HepG2 (cell line): ENCODE measurements around the gene TROAP. TPM values are rescaled to one million over a fixed set of nuclear protein-coding genes. Genes with fewer than 3 reads are reported as not detected.

ENCODE experiments used
- BRCA1 ChIP-seq: sonication (generic); formaldehyde crosslinking; IDR thresholded peaks from 2 replicates; pipeline ENCODE4 v1.4.0; 2020; ENCODE audit warnings: missing genetic modification reagents
- DMTF1 ChIP-seq: sonication (generic); formaldehyde crosslinking; IDR thresholded peaks from 2 replicates; pipeline ENCODE4 v1.4.0; 2020; ENCODE audit warnings: mild to moderate bottlenecking, missing genetic modification reagents
- ERF ChIP-seq: IDR thresholded peaks from 2 replicates; pipeline ENCODE4 v1.6.1; 2018; ENCODE audit warnings: missing biosample characterization, missing genetic modification reagents
- GABPA ChIP-seq, 2 experiments: IDR thresholded peaks; 2 replicates each; pipeline ENCODE4 v1.6.1; 2011 to 2016; ENCODE audit warnings: low read depth in 2 of 2, low read length in 1 of 2, missing biosample characterization in 1 of 2, missing genetic modification characterization in 1 of 2
- HNF4A ChIP-seq: sonication (generic); formaldehyde crosslinking; IDR thresholded peaks from 2 replicates; pipeline ENCODE4 v1.4.0; 2020; ENCODE audit warnings: missing genetic modification reagents
- NCOA2 ChIP-seq: sonication (generic); formaldehyde crosslinking; IDR thresholded peaks from 2 replicates; pipeline ENCODE4 v1.8.0; 2022; ENCODE audit warnings: inconsistent platforms
- PAX8 ChIP-seq: sonication (generic); formaldehyde crosslinking; IDR thresholded peaks from 2 replicates; pipeline ENCODE4 v1.8.0; 2022; ENCODE audit warnings: mild to moderate bottlenecking, missing genetic modification reagents, borderline replicate concordance
- RCOR2 ChIP-seq: IDR thresholded peaks from 2 replicates; pipeline ENCODE4 v1.6.1; 2016; ENCODE audit warnings: missing biosample characterization, missing genetic modification reagents
- SNAI1 ChIP-seq: sonication (generic); formaldehyde crosslinking; IDR thresholded peaks from 2 replicates; pipeline ENCODE4 v1.5.0; 2020; ENCODE audit warnings: mild to moderate bottlenecking, missing genetic modification reagents, borderline replicate concordance
- ZBTB38 ChIP-seq: sonication (generic); formaldehyde crosslinking; IDR thresholded peaks from 2 replicates; pipeline ENCODE4 v1.5.1; 2020; ENCODE audit warnings: mild to moderate bottlenecking, missing genetic modification reagents
- ZFP37 ChIP-seq: sonication (generic); formaldehyde crosslinking; IDR thresholded peaks from 2 replicates; pipeline ENCODE4 v1.4.0; 2020; ENCODE audit warnings: missing genetic modification reagents, borderline replicate concordance
- ZNF232 ChIP-seq: sonication (generic); formaldehyde crosslinking; IDR thresholded peaks from 2 replicates; pipeline ENCODE4 v1.4.0; 2020; ENCODE audit warnings: missing genetic modification reagents, borderline replicate concordance
- ZNF574 ChIP-seq: sonication (generic); formaldehyde crosslinking; IDR thresholded peaks from 2 replicates; pipeline ENCODE4 v1.4.0; 2020; ENCODE audit warnings: missing genetic modification reagents
- ZNF597 ChIP-seq: sonication (generic); formaldehyde crosslinking; IDR thresholded peaks from 2 replicates; pipeline ENCODE4 v1.5.0; 2020; ENCODE audit warnings: missing genetic modification reagents
- polyA plus RNA-seq, 8 experiments: library from polyadenylated mRNA; depleted of rRNA in 3 of 8; stranded (reverse) in 7 of 8; unstranded in 1 of 8; fragments of >200 nt; fragmentation: Illumina TruSeq in 4 of 8; extraction: Trizol in 4 of 8; gene quantifications; 2 replicates each; pipeline versions ENCODE4 v1.2.1 to v1.2.3, GENCODE V29; 2011 to 2016; ENCODE audit warnings: low read depth in 4 of 8, missing spikeins in 1 of 8, mixed read lengths in 1 of 8; ENCODE audit not compliant: insufficient read depth in 1 of 8
- total RNA-seq, 5 experiments: library from RNA; depleted of rRNA; stranded (reverse); fragments of >200 nt; fragmentation: Illumina TruSeq; extraction: Trizol; gene quantifications; 2 replicates each; pipeline ENCODE4 v1.2.3, GENCODE V29; 2016; ENCODE audit warnings: low read depth in 1 of 5
- TF ChIP-seq, protein P1 (sequence below): sonication (generic); formaldehyde crosslinking; IDR thresholded peaks from 2 replicates; pipeline ENCODE4 v1.4.0; 2020; ENCODE audit warnings: missing genetic modification reagents, borderline replicate concordance

The TROAP gene
- total and polyA plus RNA-seq, 2 of the 13 experiments (the other 11 are each of a cell fraction or from before 2014, with no cell fraction given): 22.5 to 30.9 TPM

DNA sequence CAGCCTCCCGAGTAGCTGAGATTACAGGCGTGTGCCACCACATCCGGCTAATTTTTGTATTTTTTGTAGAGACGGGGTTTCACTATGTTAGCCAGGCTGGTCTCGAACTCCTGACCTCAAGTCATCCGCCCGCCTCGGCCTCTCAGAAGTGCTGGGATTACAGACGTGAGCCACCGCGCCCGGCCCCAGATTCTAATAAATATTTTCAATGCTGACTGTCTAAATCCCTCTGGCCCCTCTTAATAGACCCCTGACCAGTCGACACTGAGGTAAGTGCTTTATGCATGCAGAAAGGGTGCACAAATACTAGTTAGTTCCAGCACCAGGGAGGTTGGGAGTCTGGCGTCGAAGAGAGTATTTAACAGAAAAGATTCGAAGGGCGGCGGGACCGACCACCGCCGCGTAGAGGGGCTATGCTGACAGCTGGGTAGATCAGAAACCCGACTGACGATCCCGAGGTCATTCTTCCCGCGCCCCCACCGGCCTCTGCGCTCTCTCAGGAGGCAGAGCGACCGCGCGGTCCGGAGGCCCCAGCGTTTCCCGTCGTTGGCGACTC, 43.1 kb downstream of the TROAP start (continued):
- no peak for TF ChIP-seq ZNF597 (CRISPR knock-in tag)
- no peak for TF ChIP-seq ZNF232 (CRISPR knock-in tag)
- no peak for TF ChIP-seq RCOR2 (CRISPR knock-in tag)
- TF ChIP-seq, protein P1, sequence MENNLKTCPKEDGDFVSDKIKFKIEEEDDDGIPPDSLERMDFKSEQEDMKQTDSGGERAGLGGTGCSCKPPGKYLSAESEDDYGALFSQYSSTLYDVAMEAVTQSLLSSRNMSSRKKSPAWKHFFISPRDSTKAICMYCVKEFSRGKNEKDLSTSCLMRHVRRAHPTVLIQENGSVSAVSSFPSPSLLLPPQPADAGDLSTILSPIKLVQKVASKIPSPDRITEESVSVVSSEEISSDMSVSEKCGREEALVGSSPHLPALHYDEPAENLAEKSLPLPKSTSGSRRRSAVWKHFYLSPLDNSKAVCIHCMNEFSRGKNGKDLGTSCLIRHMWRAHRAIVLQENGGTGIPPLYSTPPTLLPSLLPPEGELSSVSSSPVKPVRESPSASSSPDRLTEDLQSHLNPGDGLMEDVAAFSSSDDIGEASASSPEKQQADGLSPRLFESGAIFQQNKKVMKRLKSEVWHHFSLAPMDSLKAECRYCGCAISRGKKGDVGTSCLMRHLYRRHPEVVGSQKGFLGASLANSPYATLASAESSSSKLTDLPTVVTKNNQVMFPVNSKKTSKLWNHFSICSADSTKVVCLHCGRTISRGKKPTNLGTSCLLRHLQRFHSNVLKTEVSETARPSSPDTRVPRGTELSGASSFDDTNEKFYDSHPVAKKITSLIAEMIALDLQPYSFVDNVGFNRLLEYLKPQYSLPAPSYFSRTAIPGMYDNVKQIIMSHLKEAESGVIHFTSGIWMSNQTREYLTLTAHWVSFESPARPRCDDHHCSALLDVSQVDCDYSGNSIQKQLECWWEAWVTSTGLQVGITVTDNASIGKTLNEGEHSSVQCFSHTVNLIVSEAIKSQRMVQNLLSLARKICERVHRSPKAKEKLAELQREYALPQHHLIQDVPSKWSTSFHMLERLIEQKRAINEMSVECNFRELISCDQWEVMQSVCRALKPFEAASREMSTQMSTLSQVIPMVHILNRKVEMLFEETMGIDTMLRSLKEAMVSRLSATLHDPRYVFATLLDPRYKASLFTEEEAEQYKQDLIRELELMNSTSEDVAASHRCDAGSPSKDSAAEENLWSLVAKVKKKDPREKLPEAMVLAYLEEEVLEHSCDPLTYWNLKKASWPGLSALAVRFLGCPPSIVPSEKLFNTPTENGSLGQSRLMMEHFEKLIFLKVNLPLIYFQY (CRISPR knock-in tag): no peak
- 0 out of 2 replicates have a peak, but pooled peaks have one; percentile 41 for TF ChIP-seq ZFP37 (CRISPR knock-in tag)
- TF ChIP-seq NCOA2 (CRISPR knock-in tag): no peak
- no peak for TF ChIP-seq GABPA (IDR thresholded peaks at IDR 0.05; ENCODE audit: low read depth, low read length)
- no peak for TF ChIP-seq GABPA (CRISPR knock-in tag; IDR thresholded peaks at IDR 0.05; ENCODE audit: low read depth)
- TF ChIP-seq ZBTB38 (CRISPR knock-in tag): no peak
- no peak for TF ChIP-seq ERF (CRISPR knock-in tag)
- TF ChIP-seq HNF4A (CRISPR knock-in tag): peak; percentile 47; the same call in 1 of the 2 replicates
- TF ChIP-seq SNAI1 (CRISPR knock-in tag): 0 out of 2 replicates have a peak, but pooled peaks have one; percentile 15
- no peak for TF ChIP-seq PAX8 (CRISPR knock-in tag)
- TF ChIP-seq DMTF1: no peak
- TF ChIP-seq BRCA1 (CRISPR knock-in tag): no peak
- TF ChIP-seq ZNF574 (CRISPR knock-in tag): no peak
